Endothelial cell of umbilical vein (primary cell): ENCODE results near the gene RCOR3. TPM values are rescaled to one million over a fixed set of nuclear protein-coding genes. Genes with fewer than 3 reads are reported as not detected.

Source experiments
- BruUV-seq: library from RNA; stranded (reverse); fragments of 400-500 nt; replicated peaks from 2 replicates; lab custom pipeline; 2021; lab: Mats Ljungman, UMichigan
- CTCF ChIA-PET: fragments of 300-600, 350-600 bp; sonication (Branson Sonifier 250); formaldehyde crosslinking; loops from one replicate; lab custom pipeline; 2021; ENCODE audit warnings: antibody characterized with exemption, inconsistent platforms; lab: Charles Lee
- POLR2A ChIA-PET: fragments of 300-600, 350-600 bp; sonication (Branson Sonifier 250); formaldehyde crosslinking; loops from one replicate; lab custom pipeline; 2021; ENCODE audit warnings: antibody characterized with exemption, inconsistent platforms; lab: Charles Lee
- DNase-seq: peaks from one replicate; pipeline ENCODE4 v3.0.0-alpha.2; 2011; ENCODE audit warnings: low read depth, low spot score
- FAIRE-seq: peaks from 2 replicates; lab custom pipeline; 2011; peaks lifted over from hg19 to GRCh38; lab: Jason Lieb, UNC
- H2AFZ ChIP-seq: 2 replicates; pipeline ENCODE4 v1.6.0; 2012; ENCODE audit warnings: low read depth, low read length, control low read depth, inconsistent platforms
- H3K27ac ChIP-seq: 2 replicates; pipeline ENCODE4 v1.5.1; 2011; ENCODE audit warnings: low read depth, mild to moderate bottlenecking, control low read depth, low read length, moderate library complexity; ENCODE audit not compliant: insufficient read depth
- H3K27me3 ChIP-seq, 2 experiments: 2 replicates each; pipeline versions ENCODE4 v1.6.0 to v1.6.1; 2011; ENCODE audit warnings: low read length in 2 of 2, mixed read lengths in 1 of 2; ENCODE audit not compliant: control insufficient read depth in 2 of 2, insufficient read depth in 2 of 2
- H3K36me3 ChIP-seq, 2 experiments: 2 replicates in 1 of 2; 3 replicates in 1 of 2; pipeline ENCODE4 v1.5.1; 2011; ENCODE audit warnings: low read length in 2 of 2, mild to moderate bottlenecking in 1 of 2, moderate library complexity in 1 of 2; ENCODE audit not compliant: control insufficient read depth in 2 of 2, insufficient read depth in 2 of 2; ENCODE audit errors: extremely low read depth in 1 of 2
- H3K4me1 ChIP-seq: 3 replicates; pipeline ENCODE4 v1.5.1; 2011; ENCODE audit warnings: mild to moderate bottlenecking, low read length; ENCODE audit not compliant: control insufficient read depth, insufficient read depth; ENCODE audit errors: extremely low read depth
- H3K4me2 ChIP-seq: 2 replicates; pipeline ENCODE4 v1.6.1; 2011; ENCODE audit warnings: low read length, control low read depth, mixed read lengths; ENCODE audit not compliant: insufficient read depth
- H3K4me3 ChIP-seq, 3 experiments: fragments of 200-600 bp in 1 of 3; sonication (generic), shearing (Covaris generic) in 1 of 3; replicated peaks in 1 of 3; 2 replicates each; pipeline ENCODE4 v1.5.1; 2011 to 2016; ENCODE audit warnings: control low read depth in 3 of 3, low read length in 3 of 3, mild to moderate bottlenecking in 2 of 3, inconsistent platforms in 1 of 3, low read depth in 1 of 3, moderate library complexity in 1 of 3; ENCODE audit not compliant: insufficient read depth in 1 of 3
- H3K79me2 ChIP-seq: 2 replicates; pipeline ENCODE4 v1.6.0; 2012; ENCODE audit warnings: low read length, inconsistent platforms; ENCODE audit not compliant: control insufficient read depth, insufficient read depth
- H3K9ac ChIP-seq: replicated peaks from 2 replicates; pipeline ENCODE3; 2011; ENCODE audit warnings: low read length, control low read depth; ENCODE audit not compliant: insufficient read depth; ENCODE audit errors: extremely low read depth
- H3K9me1 ChIP-seq: replicated peaks from 3 replicates; pipeline ENCODE4 v1.6.0; 2011; ENCODE audit warnings: mild to moderate bottlenecking, low read length; ENCODE audit not compliant: control insufficient read depth, insufficient read depth; ENCODE audit errors: extremely low read depth
- H3K9me3 ChIP-seq: replicated peaks from 2 replicates; pipeline ENCODE4 v1.5.1; 2012; ENCODE audit warnings: low read length, inconsistent platforms; ENCODE audit not compliant: control insufficient read depth, insufficient read depth
- H4K20me1 ChIP-seq: replicated peaks from 2 replicates; pipeline ENCODE3; 2011; ENCODE audit warnings: mild to moderate bottlenecking, low read length; ENCODE audit not compliant: control insufficient read depth, insufficient read depth; ENCODE audit errors: extremely low read depth
- CTCF ChIP-seq, 2 donors: IDR thresholded peaks; 1 replicate in 1 of 2; 2 replicates in 1 of 2; pipeline ENCODE4 v1.5.1; 2011; ENCODE audit warnings: low read length in 2 of 2, mild to moderate bottlenecking in 2 of 2, moderate library complexity in 2 of 2, control low read depth in 1 of 2, inconsistent platforms in 1 of 2, low read depth in 1 of 2; ENCODE audit not compliant: insufficient read depth in 1 of 2; ENCODE audit errors: extremely low read depth in 1 of 2
- EZH2 ChIP-seq: IDR thresholded peaks from 2 replicates; pipeline ENCODE4 v1.6.1; 2012; ENCODE audit warnings: borderline replicate concordance, low read depth, mild to moderate bottlenecking, moderate library complexity, low read length, inconsistent platforms; ENCODE audit not compliant: severe bottlenecking
- FOS ChIP-seq: IDR thresholded peaks from 2 replicates; pipeline ENCODE4 v1.6.1; 2011; ENCODE audit warnings: mild to moderate bottlenecking, low read length, moderate library complexity, borderline replicate concordance; ENCODE audit not compliant: insufficient read depth
- GATA2 ChIP-seq: IDR thresholded peaks from 2 replicates; pipeline ENCODE4 v1.7.0; 2011; ENCODE audit warnings: low read depth, mild to moderate bottlenecking, moderate library complexity, mixed read lengths, low read length; ENCODE audit not compliant: insufficient read length, insufficient read depth
- JUN ChIP-seq: IDR thresholded peaks from 2 replicates; pipeline ENCODE4 v1.6.1; 2011; ENCODE audit warnings: borderline replicate concordance, low read depth; ENCODE audit not compliant: insufficient read length, insufficient read depth
- MYC ChIP-seq: IDR thresholded peaks from one replicate; pipeline ENCODE4 v1.6.1; 2011; ENCODE audit warnings: mild to moderate bottlenecking, low read depth, low read length
- POLR2A ChIP-seq: IDR thresholded peaks from 2 replicates; pipeline ENCODE4 v1.6.1; 2012; ENCODE audit warnings: low read depth, mild to moderate bottlenecking, control low read depth, low read length
- POLR2AphosphoS5 ChIP-seq: IDR thresholded peaks from 2 replicates; pipeline ENCODE4 v1.6.1; 2012; ENCODE audit warnings: low read depth, mild to moderate bottlenecking, control low read depth, low read length, moderate library complexity; ENCODE audit not compliant: insufficient read depth
- dilution Hi-C: fragments of 300-500 bp; cut with MboI; formaldehyde crosslinking; loops from one replicate; pipeline ENCODE4 v1.15.0; 2019; ENCODE audit warnings: low sequenced_read_pairs; ENCODE audit not compliant: extremely low pct_ligation_motif_present
- intact Hi-C: fragments of 100-400 bp; cut with micrococcal nuclease; formaldehyde crosslinking; loops from one replicate; pipeline ENCODE4 v1.10.0; 2022
- polyA plus RNA-seq, 4 experiments: library from polyadenylated mRNA; depleted of rRNA in 3 of 4; stranded (reverse) in 3 of 4; unstranded in 1 of 4; fragments of >200 nt; gene quantifications; 2 replicates each; pipeline versions ENCODE4 v1.2.1 to v1.2.3, GENCODE V29; 2011 to 2012; ENCODE audit warnings: missing spikeins in 1 of 4
- total RNA-seq: library from RNA; stranded (reverse); gene quantifications from 2 replicates; pipeline ENCODE4 v1.2.3, GENCODE V29; 2021
- TF ChIP-seq, protein P1 (sequence below): IDR thresholded peaks from 2 replicates; pipeline ENCODE4 v1.6.1; 2011; ENCODE audit not compliant: insufficient read depth, insufficient read length

RCOR3 gene
- total and polyA plus RNA-seq, 2 donors (not counting 3 experiments of a cell fraction or from before 2014, with no cell fraction given), result 24.2 to 34.0 TPM

DNA sequence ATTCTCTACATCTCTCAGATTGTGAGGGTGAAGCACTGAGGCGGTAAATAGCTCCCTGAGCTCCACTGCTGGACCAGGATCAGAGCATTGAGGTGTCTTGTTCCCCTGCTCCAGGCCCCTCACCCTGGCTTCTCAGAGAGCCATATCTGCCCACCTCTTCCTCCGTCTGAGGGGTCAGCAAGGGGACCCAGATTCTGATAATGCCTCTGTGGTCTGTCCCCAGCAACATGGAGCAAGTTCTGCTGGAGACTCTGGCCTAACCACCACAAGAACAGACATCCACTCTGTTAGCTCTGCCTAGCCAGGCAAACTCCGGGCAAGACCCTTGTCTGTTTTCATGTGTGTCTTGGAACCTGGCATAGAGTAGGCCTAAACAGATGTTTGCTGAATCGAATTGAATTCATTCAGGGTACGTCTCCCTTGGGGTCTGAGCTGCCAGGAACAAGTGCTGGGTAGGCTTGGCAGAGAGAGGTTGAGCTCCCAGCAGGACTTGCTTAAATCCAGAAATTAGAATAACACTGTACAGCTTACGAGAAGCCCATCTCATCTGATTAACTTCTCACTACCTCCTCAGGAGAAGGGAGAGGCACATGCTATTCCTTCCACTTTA, 69.8 kb downstream of the RCOR3 start:
- intact Hi-C loops (no loop called here), dilution Hi-C loops (no loop called here)
- TF ChIP-seq FOS (no peak), MYC (no peak), GATA2 (no peak), CTCF (IDR thresholded peaks at IDR 0.05; ENCODE audit: extremely low read depth in 1 of 2, insufficient read depth in 1 of 2, low read depth in 1 of 2, low read length in 2 of 2) (no peak), EZH2 (no peak), JUN (no peak), POLR2A (no peak), POLR2AphosphoS5 (no peak)
- TF ChIP-seq, protein P1, sequence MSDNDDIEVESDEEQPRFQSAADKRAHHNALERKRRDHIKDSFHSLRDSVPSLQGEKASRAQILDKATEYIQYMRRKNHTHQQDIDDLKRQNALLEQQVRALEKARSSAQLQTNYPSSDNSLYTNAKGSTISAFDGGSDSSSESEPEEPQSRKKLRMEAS, result no peak
- H3K27ac ChIP-seq, result no peak overlapping the region
- H3K9me1 ChIP-seq, result no peaks in the 10 kb centered on the region
- no peaks in the 10 kb centered on the region for H4K20me1 ChIP-seq
- no peaks in the 10 kb centered on the region for H3K36me3 ChIP-seq
- H3K9ac ChIP-seq, result no peak overlapping the region
- H2AFZ ChIP-seq, result no peak overlapping the region
- H3K27me3 ChIP-seq, result no peaks in the 10 kb centered on the region
- BruUV-seq, result no TSS peak
- FAIRE-seq (no peak), DNase-seq (no peak)
- ChIA-PET POLR2A (no interaction called here), CTCF (interaction anchor here (1.1 to 3.9 kb wide), 6 partner anchors 20 to 324 kb away, joined by 3 to 17 read pairs (median 4); no protein-coding TSS in a partner anchor)
- no peak overlapping the region for H3K4me3 ChIP-seq
- no peaks in the 10 kb centered on the region for H3K9me3 ChIP-seq
- no peaks in the 10 kb centered on the region for H3K79me2 ChIP-seq
- H3K4me1 ChIP-seq, result peaks cover 6% of the 10 kb centered on the region
- H3K4me2 ChIP-seq, result no peak overlapping the region
